ENCODE data around the gene F2RL3.

DNA sequence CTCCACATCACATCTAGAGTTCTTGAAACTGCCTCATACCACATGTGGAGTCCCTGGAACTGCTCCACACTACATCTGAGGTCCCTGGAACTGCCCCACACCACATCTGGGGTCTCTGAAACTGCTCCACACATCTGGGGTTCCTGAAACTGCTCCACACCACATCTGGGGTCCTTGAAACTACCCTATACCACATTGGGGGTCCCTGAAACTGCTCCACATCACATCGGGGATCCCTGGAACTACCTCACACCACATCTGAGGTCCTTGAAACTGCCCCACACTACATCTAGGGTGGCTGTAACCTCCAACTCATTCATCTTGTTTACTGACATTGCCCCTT, 33.8 kb downstream of the F2RL3 start:
- TF ChIP-seq, protein P1, sequence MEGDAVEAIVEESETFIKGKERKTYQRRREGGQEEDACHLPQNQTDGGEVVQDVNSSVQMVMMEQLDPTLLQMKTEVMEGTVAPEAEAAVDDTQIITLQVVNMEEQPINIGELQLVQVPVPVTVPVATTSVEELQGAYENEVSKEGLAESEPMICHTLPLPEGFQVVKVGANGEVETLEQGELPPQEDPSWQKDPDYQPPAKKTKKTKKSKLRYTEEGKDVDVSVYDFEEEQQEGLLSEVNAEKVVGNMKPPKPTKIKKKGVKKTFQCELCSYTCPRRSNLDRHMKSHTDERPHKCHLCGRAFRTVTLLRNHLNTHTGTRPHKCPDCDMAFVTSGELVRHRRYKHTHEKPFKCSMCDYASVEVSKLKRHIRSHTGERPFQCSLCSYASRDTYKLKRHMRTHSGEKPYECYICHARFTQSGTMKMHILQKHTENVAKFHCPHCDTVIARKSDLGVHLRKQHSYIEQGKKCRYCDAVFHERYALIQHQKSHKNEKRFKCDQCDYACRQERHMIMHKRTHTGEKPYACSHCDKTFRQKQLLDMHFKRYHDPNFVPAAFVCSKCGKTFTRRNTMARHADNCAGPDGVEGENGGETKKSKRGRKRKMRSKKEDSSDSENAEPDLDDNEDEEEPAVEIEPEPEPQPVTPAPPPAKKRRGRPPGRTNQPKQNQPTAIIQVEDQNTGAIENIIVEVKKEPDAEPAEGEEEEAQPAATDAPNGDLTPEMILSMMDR (IDR thresholded peaks at IDR 0.05), result no peak
- TF ChIP-seq POLR2A (IDR thresholded peaks at IDR 0.05), result no peak

Measured in stomach (tissue), 4 donors.